CD14-positive monocyte (primary cell): ENCODE measurements around the gene MEF2D. TPM values are rescaled to one million over a fixed set of nuclear protein-coding genes. Genes with fewer than 3 reads are reported as not detected.

ENCODE experiments used
- DNase-seq, 3 donors: peaks; one replicate each; pipeline ENCODE4 v3.0.0-alpha.2; 2011 to 2022
- H2AFZ ChIP-seq: 2 replicates; pipeline ENCODE4 v1.6.0; 2012; ENCODE audit warnings: mild to moderate bottlenecking, low read depth, low read length, inconsistent platforms; ENCODE audit not compliant: insufficient read depth, poor library complexity, severe bottlenecking
- H3K27ac ChIP-seq, 2 donors: 1 replicate in 1 of 2; 2 replicates in 1 of 2; pipeline ENCODE4 v1.5.1; 2012 to 2013; ENCODE audit warnings: low read length in 2 of 2, control low read depth in 1 of 2, inconsistent platforms in 1 of 2, low read depth in 1 of 2, mild to moderate bottlenecking in 1 of 2
- H3K27me3 ChIP-seq, 2 donors: one replicate each; pipeline versions ENCODE4 v1.6.0 to v1.6.1; 2011 to 2013; ENCODE audit warnings: low read length in 2 of 2; ENCODE audit not compliant: control insufficient read depth in 2 of 2, insufficient read depth in 2 of 2
- H3K36me3 ChIP-seq, 2 donors: replicated peaks in 1 of 2; 1 replicate in 1 of 2; 2 replicates in 1 of 2; pipeline versions ENCODE4 v1.5.1 to v1.6.1; 2012 to 2013; ENCODE audit warnings: low read length in 2 of 2, control low read depth in 1 of 2, inconsistent platforms in 1 of 2, mild to moderate bottlenecking in 1 of 2; ENCODE audit not compliant: insufficient read depth in 2 of 2, control insufficient read depth in 1 of 2
- H3K4me1 ChIP-seq, 2 donors: 1 replicate in 1 of 2; 2 replicates in 1 of 2; pipeline versions ENCODE4 v1.5.1 to v1.6.1; 2012 to 2013; ENCODE audit warnings: low read length in 2 of 2, control low read depth in 1 of 2, inconsistent platforms in 1 of 2, mild to moderate bottlenecking in 1 of 2, moderate library complexity in 1 of 2; ENCODE audit not compliant: insufficient read depth in 2 of 2, control insufficient read depth in 1 of 2
- H3K4me2 ChIP-seq: replicated peaks from 2 replicates; pipeline ENCODE3; 2012; ENCODE audit warnings: low read length, moderate library complexity, mild to moderate bottlenecking; ENCODE audit not compliant: poor library complexity, severe bottlenecking; ENCODE audit errors: extremely low read depth
- H3K4me3 ChIP-seq, 3 experiments: fragments of 200-600 bp in 1 of 3; sonication (generic) in 1 of 3; replicated peaks in 1 of 3; 1 replicate in 2 of 3; 2 replicates in 1 of 3; pipeline ENCODE4 v1.5.1; 2011 to 2013; ENCODE audit warnings: low read length in 3 of 3, mild to moderate bottlenecking in 3 of 3, control low read depth in 2 of 3, low read depth in 2 of 3, inconsistent platforms in 1 of 3, moderate library complexity in 1 of 3
- H3K79me2 ChIP-seq: 2 replicates; pipeline ENCODE4 v1.6.0; 2012; ENCODE audit warnings: mild to moderate bottlenecking, control low read depth, inconsistent platforms, low read length, moderate library complexity; ENCODE audit not compliant: insufficient read depth
- H3K9ac ChIP-seq: 2 replicates; pipeline ENCODE4 v1.6.0; 2017; ENCODE audit warnings: low read length, mild to moderate bottlenecking; ENCODE audit not compliant: insufficient read depth, poor library complexity, severe bottlenecking
- H3K9me3 ChIP-seq, 2 donors: replicated peaks in 1 of 2; 1 replicate in 1 of 2; 2 replicates in 1 of 2; pipeline versions ENCODE4 v1.5.1 to v1.6.1; 2012 to 2013; ENCODE audit warnings: low read length in 2 of 2, control low read depth in 1 of 2; ENCODE audit not compliant: control insufficient read depth in 1 of 2, insufficient read depth in 1 of 2
- H4K20me1 ChIP-seq: 2 replicates; pipeline ENCODE4 v1.6.0; 2012; ENCODE audit warnings: mild to moderate bottlenecking, low read length, control low read depth, moderate library complexity; ENCODE audit not compliant: insufficient read depth
- H3K27ac Mint-ChIP-seq, 7 donors: one replicate each; pipeline ENCODE4 v1.8.0; 2020; ENCODE audit warnings: mild to moderate bottlenecking in 7 of 7, mixed read lengths in 7 of 7, moderate library complexity in 6 of 7, inconsistent platforms in 2 of 7
- H3K27me3 Mint-ChIP-seq, 3 donors: one replicate each; pipeline ENCODE4 v1.8.0; 2021 to 2022; ENCODE audit warnings: low read depth in 3 of 3, mild to moderate bottlenecking in 3 of 3, mixed read lengths in 3 of 3, moderate library complexity in 3 of 3, inconsistent platforms in 1 of 3
- H3K36me3 Mint-ChIP-seq, 2 donors: one replicate each; pipeline ENCODE4 v1.8.0; 2020; ENCODE audit warnings: mixed read lengths in 2 of 2, inconsistent platforms in 1 of 2, mild to moderate bottlenecking in 1 of 2
- H3K4me1 Mint-ChIP-seq: one replicate; pipeline ENCODE4 v1.8.0; 2020; ENCODE audit warnings: mild to moderate bottlenecking, mixed read lengths
- H3K4me3 Mint-ChIP-seq, 2 donors: one replicate each; pipeline ENCODE4 v1.8.0; 2020; ENCODE audit warnings: mild to moderate bottlenecking in 2 of 2, mixed read lengths in 2 of 2, moderate library complexity in 1 of 2
- H3K9me3 Mint-ChIP-seq, 7 donors: one replicate each; pipeline ENCODE4 v1.8.0; 2020 to 2022; ENCODE audit warnings: mixed read lengths in 7 of 7, mild to moderate bottlenecking in 6 of 7, moderate library complexity in 6 of 7, inconsistent platforms in 2 of 7
- WGBS: methylation state at CpG from one replicate; pipeline ENCODE4 v1.1.5; 2013; ENCODE audit warnings: missing lambda C conversion rate; ENCODE audit not compliant: insufficient coverage; 5-methylcytosine and 5-hydroxymethylcytosine counted together
- intact Hi-C, 2 donors: fragments of 100-400 bp; cut with micrococcal nuclease; formaldehyde crosslinking; loops; one replicate each; pipeline versions ENCODE4 v1.15.0 to v1.15.1; 2023
- polyA plus RNA-seq, 3 donors: library from polyadenylated mRNA; depleted of rRNA in 1 of 3; unstranded in 2 of 3; stranded (reverse) in 1 of 3; fragments of 300-500 nt in 2 of 3; fragments of >200 nt in 1 of 3; fragmentation: Illumina TruSeq in 2 of 3; gene quantifications; 1 replicate in 2 of 3; 2 replicates in 1 of 3; pipeline ENCODE4 v1.2.3, GENCODE V29; 2012 to 2021
- TF ChIP-seq, protein P1 (sequence below): fragments of 200-600 bp; IDR thresholded peaks from one replicate; pipeline ENCODE4 v1.8.0; 2022; ENCODE audit warnings: antibody characterized with exemption, mild to moderate bottlenecking

Gene MEF2D
- polyA plus RNA-seq, 3 donors, result 4.5 to 66.4 (median 8.0) TPM

DNA sequence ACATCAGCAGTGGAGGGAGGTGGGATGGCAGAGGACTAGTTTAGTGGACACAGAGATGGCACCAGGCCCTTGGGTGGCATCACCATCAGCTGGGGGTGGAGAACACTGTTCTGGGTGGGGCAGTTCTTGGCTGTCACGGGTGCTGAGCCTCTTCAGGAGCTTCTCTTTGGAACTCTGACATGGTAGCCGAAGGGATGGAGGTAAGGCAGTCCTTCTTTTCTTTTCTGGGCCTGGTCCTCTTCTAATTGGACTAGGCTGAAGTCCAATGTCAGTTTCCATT lies 8.3 kb upstream of the MEF2D start:
- peak overlapping the region; percentile 92 to 98 (median 94) for H3K27ac Mint-ChIP-seq
- H3K9me3 Mint-ChIP-seq, result peaks cover 0 to 2% (median 0%) of the 10 kb centered on the region in 7 donors
- TF ChIP-seq, protein P1, sequence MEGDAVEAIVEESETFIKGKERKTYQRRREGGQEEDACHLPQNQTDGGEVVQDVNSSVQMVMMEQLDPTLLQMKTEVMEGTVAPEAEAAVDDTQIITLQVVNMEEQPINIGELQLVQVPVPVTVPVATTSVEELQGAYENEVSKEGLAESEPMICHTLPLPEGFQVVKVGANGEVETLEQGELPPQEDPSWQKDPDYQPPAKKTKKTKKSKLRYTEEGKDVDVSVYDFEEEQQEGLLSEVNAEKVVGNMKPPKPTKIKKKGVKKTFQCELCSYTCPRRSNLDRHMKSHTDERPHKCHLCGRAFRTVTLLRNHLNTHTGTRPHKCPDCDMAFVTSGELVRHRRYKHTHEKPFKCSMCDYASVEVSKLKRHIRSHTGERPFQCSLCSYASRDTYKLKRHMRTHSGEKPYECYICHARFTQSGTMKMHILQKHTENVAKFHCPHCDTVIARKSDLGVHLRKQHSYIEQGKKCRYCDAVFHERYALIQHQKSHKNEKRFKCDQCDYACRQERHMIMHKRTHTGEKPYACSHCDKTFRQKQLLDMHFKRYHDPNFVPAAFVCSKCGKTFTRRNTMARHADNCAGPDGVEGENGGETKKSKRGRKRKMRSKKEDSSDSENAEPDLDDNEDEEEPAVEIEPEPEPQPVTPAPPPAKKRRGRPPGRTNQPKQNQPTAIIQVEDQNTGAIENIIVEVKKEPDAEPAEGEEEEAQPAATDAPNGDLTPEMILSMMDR, result no peak
- H3K4me3 ChIP-seq, result peak overlapping the region in 1 of 3 experiments; percentile 24
- peaks cover 49 to 78% of the 10 kb centered on the region in 2 donors for H3K4me1 ChIP-seq
- H3K27ac ChIP-seq, result peak overlapping the region; percentile 84 to 86
- no peaks in the 10 kb centered on the region for H3K27me3 ChIP-seq
- H3K4me1 Mint-ChIP-seq, result peaks cover 63% of the 10 kb centered on the region
- no peak overlapping the region for H3K4me3 Mint-ChIP-seq
- 57% methylated on average over 2 of the region's 2 CpGs for WGBS
- H3K9me3 ChIP-seq, result no peaks in the 10 kb centered on the region
- H3K36me3 ChIP-seq, result no peaks in the 10 kb centered on the region
- H3K4me2 ChIP-seq, result peak overlapping the region; percentile 30
- H3K79me2 ChIP-seq, result peaks cover 22% of the 10 kb centered on the region
- H3K9ac ChIP-seq, result peak overlapping the region; percentile 23
- H4K20me1 ChIP-seq, result no peaks in the 10 kb centered on the region
- H3K36me3 Mint-ChIP-seq, result no peaks in the 10 kb centered on the region
- peak overlapping the region; percentile 52 for H2AFZ ChIP-seq
- intact Hi-C loops, result loop anchor here in 1 of 2 donors (5.0 to 10.0 kb wide), 2 partner anchors 52 to 216 kb away; partner anchors contain the start of genes ISG20L2 and METTL25B
- DNase-seq, result no peak
- peaks cover 0 to 3% (median 2%) of the 10 kb centered on the region in 3 donors for H3K27me3 Mint-ChIP-seq

DNA sequence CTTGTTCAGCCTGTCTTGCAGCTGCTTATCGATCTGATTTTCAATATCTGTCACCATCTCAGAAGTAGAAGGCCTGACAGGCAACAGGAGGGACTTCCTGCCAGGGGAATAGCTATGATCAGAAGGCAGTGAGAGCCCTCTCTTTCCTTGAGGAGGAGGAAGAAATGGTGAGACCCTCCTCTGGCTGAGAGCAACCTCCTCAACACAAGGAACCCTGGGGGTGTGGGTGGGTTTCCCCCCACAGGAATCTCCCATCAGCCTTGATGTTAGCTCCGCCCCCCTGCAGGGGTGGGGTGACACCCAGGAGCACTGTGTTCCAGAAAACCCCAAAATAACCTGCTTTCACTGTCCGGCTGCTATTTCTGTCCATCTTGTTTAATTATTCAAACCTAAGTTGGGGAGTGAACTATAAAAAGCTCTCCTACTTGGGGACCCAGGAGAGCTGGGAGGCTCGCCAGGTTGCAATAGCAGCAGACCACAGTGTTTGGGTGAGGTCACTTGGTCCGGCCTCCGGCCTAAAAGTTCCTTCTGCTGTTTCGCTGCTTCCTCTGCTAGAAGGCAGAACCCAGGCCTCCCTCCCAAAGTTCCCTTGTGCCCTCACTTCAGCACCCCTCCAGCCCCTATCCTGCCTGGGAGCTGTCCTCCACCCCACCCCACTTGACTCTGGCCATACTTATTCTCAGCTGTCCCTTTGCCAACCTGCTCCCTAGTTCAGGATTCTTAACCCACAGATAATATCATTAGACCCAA lies 7.8 kb upstream of the MEF2D start:
- TF ChIP-seq, protein P1, result no peak
- H3K4me1 Mint-ChIP-seq, result peaks cover 69% of the 10 kb centered on the region
- peak overlapping the region in 1 of 2 donors; percentile 67 for H3K4me3 Mint-ChIP-seq
- Histone ChIP-seq H3K9me3 (no peaks in the 10 kb centered on the region), H2AFZ (peak overlapping the region; percentile 52), H4K20me1 (no peaks in the 10 kb centered on the region), H3K27ac (peak overlapping the region; percentile 84 to 86), H3K9ac (peak overlapping the region; percentile 23), H3K27me3 (no peaks in the 10 kb centered on the region), H3K36me3 (no peaks in the 10 kb centered on the region), H3K4me2 (peak overlapping the region; percentile 30), H3K4me1 (peaks cover 54 to 83% of the 10 kb centered on the region in 2 donors), H3K79me2 (peaks cover 27% of the 10 kb centered on the region), H3K4me3 (peak overlapping the region in 1 of 3 experiments; percentile 24)
- H3K9me3 Mint-ChIP-seq, result peaks cover 0 to 2% (median 0%) of the 10 kb centered on the region in 7 donors
- H3K27me3 Mint-ChIP-seq, result peaks cover 0 to 3% (median 2%) of the 10 kb centered on the region in 3 donors
- 0% methylated on average over 4 of the region's 7 CpGs for WGBS
- H3K36me3 Mint-ChIP-seq, result no peaks in the 10 kb centered on the region
- H3K27ac Mint-ChIP-seq, result peak overlapping the region; percentile 92 to 98 (median 94)
- intact Hi-C loops, result loop anchor here in 1 of 2 donors (5.0 to 10.0 kb wide), 2 partner anchors 51 to 216 kb away; partner anchors contain the start of genes ISG20L2 and METTL25B
- DNase-seq, result peak; percentile 60 to 85 (median 71)
